NCI-H526 treated with DMSO at 0.1 percent for 48 hours (cell line): ENCODE results near the gene CNNM1.

Experiments
- DNase-seq: peaks from one replicate; lab custom pipeline; 2025; lab: John Stamatoyannopoulos, UW

Gene CNNM1

DNA sequence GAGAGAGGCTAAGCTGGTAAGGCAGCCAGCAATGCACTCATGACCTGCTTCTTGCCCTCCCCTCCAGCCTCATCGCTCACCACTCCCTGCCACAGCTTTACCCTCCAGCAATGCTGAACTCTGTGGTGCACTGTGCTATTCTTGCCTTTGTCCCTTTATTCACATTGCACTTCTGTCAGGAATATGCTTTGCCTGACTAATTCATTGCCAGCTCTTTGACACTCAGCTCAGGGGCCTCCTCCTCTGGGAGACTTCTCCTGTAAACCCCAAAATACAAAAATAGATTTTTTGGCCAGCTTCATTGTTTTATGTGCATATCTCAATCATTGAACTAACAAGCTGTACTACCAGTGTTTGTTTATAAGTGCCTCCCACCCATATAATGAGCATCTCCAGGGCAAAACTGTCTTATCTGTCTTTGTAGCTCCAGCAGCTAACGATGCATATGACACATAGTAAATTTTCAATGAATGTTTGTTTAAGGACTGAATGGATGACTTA lies 8.2 kb downstream of the CNNM1 start:
- DNase-seq: peak; percentile 10

DNA sequence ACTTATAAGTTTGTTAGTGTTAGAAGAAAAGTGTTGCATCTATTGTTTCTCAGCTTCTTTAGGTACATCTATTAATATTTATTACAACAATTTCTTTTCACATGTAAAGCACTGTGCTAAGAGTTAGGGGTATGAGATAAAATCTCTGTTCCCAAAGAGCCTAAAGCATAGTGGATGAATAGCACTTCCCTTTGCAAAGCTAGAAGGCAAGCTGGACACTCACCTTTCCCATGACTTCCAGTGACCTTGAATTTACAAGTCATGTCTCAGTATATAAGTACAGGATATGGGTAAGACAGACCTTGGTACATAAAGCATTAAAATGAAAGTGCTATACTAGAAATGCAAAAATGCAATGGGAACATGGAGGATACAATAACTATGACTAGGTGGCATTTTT lies 8.7 kb downstream of the CNNM1 start:
- DNase-seq: no peak

DNA sequence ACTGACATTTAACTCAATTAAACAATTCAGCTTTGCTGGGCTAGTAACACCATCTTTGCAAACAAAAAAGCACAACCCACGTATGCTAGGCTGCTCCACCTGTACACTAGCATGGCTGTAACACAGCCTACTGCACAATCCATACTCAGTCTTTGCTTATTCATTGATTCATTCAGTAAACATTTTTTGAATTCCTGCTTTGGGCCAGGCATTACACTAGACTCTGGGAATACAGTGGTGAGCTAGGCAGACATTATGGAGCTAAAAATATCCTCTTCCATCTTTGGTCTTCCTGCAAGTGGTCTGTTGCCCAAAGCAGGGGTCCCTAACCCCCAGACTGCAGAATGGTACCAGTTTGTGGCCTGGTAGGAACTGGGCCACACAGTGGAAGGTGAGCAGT lies 9.9 kb downstream of the CNNM1 start:
- no peak for DNase-seq

DNA sequence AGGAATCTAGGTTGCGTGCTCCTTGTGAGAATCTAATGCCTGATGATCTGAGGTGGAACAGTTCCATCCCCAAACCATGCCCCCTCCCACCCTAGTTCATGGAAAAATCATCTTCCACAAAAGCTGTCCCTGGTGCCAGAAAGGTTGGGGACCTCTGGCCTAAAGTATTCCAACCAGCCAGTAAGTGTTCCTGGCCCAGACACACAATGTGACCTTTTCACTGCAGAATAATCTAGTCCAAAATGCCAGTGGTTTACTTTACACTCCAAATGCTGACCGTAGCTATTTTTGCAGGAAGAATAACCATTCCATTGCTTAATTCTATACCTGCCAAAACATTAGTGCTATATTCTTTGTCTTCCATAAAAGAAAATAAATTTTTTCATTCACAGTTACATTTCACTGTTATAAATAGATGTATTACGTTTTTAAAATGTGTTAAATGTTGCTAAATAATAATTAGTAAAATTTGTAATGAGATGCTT lies 10.4 kb downstream of the CNNM1 start:
- DNase-seq: no peak

DNA sequence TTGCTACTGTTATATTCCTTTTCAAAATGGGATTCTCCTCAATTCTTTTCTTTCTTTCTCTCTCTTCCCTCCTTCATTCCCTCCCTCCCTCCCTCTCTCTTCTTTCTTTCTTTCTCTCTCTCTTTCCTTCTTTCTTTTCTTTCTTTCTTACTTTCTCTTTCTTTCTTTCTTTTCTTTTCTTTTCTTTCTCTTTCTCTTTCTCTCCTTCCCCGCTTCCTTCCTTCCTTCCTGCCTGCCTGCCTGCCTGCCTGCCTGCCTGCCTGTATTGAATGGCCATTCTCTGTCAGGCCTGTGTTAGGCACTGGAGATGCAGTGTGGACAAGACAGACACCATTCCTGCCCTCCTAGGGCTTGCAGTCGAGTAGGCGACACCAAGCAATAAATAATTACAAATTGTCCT lies 11.5 kb downstream of the CNNM1 start:
- no peak for DNase-seq

DNA sequence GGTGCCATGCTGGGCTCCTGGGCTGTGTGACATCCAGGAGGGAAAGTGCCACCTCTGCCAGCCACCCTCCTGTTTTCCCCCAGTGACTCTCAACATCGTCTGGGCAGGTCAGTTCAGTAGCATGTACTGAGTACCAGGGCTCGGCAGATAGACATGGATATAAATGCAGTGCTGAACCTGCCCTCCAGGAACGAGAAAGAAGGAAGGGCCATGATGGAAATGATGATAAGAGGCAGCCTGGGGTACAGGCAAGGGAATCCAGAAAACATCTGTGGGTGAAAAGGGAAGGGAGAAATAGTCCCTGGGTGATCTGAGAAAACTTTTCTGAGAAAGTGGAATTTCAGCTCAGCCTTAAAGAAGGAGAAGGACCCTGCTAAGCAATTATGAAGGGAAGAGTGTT lies 12.1 kb downstream of the CNNM1 start:
- DNase-seq: no peak

DNA sequence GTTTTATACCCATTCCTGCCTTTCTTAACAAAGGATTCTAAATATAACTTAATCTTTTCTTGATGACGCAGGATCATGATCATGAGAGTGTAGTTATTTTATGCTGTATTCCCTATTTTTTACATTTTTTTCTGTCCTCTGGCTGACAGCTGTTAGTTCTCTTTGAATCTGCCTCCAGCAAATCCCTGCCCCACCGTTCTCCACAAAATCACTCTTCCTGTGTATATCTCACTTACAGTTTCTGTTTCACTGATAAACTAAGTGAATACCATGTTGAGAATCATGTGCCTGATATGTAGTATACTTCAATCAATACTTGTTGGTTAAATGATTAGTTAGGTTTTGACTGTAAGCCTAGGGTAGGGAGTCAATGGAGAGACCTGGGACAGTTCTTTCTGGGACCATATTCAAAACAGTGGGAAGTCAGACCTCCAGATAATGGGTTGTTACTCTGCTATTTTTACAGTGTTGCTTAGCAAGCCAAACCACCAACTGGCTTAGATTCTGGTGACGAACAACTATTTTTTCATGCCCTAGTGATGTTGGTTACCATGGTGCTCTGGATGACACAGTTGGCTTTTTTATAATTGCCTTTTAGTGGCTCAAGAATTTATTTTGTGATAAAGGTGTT lies 12.8 kb downstream of the CNNM1 start:
- no peak for DNase-seq

DNA sequence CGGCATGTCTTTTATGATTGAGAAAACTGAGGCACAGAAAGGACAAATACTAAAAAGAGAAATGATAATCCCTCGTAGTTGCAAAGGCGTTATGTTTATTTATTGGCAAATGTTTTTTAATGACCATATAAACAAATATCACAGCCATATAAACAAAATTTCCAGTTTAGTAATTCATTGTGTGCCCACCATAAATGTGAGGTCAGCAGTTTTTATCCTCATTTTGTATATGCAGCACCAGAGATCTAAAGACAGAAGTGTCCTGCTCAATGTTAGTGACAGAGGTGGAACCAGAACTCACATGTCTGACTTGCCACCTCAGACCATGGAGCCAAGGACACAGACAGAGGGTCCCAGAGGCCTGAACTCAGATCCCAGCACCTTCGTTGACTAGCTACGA lies 14.1 kb downstream of the CNNM1 start:
- DNase-seq: no peak

DNA sequence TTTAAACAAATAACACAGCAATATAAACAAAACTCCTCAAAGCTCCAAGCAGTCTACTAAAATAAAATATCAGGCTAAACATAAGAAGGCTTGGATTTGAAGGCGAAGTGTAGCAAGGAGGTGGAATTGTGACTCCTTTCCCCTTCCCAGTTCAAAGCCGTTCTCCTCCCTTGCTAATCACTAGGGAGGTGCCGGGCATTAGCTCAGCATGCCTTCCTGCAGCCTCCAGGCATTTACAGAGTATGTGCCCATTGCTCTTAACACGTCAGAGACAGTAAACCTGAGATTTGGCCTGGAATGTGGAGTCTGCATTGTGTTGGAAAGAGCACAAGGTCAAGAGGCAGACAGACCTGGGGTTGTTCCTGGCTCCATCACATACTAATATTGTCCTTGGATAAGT lies 15.6 kb downstream of the CNNM1 start:
- no peak for DNase-seq

DNA sequence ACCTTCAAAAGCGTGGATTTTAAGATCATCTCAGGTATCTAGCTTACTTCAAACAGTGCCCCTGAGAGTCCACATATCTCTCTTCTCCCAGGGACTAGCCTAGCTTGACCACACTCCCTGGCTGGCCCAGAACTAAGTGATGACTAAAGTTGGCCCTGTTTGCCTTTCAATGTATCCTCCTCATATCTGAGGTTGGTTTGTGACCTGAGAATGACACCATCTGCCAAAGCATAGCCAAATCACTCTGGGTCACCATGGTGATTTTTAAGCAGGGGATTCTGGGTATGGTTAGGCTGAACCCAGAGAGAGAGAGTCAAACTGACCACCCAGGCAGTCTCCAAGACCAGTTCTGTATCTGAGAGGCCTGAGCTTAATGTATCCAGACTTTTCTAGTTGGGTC lies 16.2 kb downstream of the CNNM1 start:
- DNase-seq: no peak

DNA sequence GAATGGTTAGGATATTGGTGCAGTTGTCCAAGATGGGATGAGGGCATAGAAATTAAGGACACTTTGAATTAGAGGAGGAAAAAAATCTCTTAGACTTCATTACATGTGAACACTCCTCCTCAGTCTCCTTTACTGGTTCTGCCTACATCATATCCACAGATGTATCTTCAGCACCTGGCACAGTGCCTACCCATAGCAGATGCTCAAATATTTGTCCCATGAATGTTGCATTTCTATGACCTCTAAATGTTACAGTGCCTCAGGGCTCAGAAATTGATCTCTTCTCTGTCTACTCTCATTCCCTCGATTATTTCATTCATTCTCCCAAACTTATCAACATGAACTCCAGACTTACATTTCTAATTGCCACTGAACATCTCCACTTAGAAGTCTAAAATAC lies 17.1 kb downstream of the CNNM1 start:
- DNase-seq: no peak

DNA sequence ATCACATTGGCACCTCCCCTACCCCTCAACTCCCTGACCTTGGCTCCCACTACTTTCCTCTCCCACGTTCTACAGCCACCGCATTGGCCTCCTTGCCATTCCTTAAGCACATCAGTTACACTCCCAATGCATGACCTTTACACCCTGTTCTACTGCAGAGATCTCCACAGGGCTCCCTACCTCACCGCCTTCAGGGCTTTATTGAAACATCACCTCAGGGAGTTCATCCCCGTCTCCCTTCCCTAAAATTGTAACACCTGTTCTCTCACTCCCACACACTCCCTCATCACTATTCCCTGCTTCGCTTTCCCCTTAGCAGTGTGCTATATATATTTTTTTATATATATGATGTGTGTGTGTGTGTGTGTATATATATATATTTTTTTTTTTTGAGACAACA lies 18.5 kb downstream of the CNNM1 start:
- no peak for DNase-seq

DNA sequence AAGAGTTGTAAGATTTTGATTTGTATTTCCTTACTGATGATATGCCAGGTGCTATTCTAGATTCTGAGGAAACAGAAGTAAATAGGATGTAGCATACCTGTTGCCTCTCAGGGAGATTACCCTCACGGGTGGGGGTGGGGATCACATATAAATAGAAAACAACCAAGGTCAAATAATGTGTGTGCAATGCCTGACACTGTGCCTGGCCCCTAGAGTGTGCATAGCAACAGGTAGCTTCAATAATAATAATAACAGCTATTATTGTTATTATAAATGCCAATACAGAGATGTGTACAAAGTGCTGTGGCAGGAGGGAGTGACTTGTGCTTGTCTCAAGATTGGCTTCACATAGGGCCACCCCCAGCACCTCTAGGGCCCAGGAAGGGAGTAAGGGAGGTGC lies 24.0 kb downstream of the CNNM1 start:
- DNase-seq: no peak

DNA sequence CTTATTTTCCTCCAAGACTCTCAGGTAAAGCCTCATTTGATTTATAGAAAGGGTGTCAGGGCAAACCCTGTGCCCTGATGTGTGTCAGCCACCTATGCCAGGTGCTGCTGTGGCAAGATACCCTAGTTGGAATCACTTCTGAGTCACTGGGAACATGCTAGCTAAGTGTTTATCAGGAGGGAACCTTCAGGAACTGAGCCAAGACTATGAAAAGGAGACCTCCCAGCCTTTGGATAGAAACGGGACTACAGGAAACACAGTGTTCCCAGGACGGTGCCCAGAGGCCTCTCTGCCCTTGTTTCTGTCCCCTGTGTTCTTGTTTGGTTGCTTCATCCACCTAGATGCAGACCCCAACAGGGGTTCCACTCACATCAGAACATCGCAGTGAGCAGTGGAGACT lies 28.5 kb downstream of the CNNM1 start:
- DNase-seq: no peak

DNA sequence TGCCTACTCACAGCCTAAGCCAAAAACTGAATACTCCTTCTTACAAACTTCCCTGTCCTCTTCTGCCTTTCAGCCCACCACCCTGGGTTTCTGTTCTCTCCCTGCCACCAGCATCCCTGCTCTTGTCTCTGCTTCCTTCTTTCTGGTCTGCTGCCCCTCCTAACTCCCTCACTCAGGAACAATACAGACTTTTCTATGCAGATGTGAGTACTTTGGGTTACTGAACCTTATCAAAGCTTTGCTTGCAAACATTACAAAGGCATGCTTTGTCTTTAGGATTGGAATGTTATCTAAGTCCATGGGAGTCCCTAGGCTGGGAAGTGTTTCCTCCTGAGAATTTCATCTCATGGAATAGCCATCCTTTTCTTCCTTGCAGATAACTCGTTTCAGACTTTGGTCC lies 28.9 kb downstream of the CNNM1 start:
- peak; percentile 31 for DNase-seq

DNA sequence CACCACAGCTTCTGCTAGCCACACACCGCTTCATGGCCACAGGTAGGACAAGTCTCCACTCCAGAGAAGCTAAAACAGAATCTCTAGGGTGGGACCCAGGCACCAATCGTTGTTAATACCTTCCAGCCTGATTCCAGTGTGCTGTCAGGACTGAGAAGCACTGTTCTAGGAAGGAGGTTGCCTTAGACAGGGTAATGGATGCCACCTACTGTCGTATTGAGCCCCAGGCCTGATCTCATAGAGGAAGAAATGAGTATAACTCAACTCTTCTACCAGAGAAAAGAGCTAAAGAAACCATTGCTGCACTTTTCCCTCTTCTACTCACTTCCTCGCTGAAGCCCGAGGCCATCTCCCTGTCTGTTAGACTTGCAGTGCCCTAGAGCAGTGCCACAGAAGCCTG lies 31.8 kb downstream of the CNNM1 start:
- DNase-seq: no peak

DNA sequence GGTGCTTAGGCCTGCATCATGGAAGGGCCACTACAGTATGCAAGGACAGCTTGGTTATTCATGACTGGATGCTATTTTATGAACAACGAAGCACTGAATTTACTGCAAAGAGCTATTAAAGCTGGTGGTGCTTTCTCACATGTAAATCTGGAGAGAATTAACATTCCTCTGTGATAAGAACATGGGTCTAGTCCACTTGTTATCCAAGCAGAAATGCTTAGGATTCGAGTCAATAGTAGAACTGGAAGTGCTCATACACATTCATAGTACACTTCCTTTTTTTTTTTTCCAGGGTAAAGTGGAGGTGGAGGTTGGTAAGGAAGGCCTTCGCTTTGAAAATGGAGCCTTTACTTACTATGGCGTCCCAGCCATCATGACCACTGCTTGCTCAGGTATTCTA lies 35.0 kb downstream of the CNNM1 start:
- no peak for DNase-seq

DNA sequence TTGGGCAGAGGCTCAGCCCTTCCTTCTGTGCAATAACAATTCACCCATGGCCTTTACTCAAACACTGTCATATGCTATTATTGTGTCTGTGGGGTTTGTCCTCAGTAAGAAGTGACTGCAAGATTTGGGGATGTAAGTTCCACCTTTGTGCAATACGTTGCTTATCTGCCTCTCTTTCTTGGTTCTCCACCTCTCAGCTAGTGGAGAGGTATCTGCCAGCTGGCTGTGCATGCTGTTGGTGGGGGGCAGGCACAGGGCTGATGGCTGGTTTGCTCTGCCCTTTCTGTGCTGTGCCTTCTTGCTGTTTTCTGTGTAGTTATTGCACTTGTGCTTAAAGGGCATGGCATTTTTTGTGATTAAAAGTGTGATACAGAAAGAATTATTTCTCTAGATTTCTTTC lies 36.2 kb downstream of the CNNM1 start:
- DNase-seq: no peak

DNA sequence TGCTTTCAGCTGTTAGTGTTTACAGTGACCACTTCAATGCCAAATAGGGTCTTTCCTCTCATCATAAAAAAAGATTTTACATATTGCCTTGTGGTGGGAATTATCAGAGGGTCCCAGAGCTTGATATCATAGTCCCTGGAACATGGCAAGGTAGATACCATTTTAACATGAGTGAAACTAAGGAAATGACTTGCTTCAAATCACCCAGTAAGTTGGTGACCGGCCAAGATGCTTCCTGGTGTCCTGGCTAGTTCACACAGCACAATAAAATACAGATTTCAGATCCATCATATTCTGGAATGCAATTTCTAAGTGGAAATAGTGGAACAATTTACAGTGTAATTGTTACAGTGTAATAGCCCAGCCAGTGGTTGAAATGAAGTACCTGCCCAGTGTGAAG lies 36.6 kb downstream of the CNNM1 start:
- no peak for DNase-seq

DNA sequence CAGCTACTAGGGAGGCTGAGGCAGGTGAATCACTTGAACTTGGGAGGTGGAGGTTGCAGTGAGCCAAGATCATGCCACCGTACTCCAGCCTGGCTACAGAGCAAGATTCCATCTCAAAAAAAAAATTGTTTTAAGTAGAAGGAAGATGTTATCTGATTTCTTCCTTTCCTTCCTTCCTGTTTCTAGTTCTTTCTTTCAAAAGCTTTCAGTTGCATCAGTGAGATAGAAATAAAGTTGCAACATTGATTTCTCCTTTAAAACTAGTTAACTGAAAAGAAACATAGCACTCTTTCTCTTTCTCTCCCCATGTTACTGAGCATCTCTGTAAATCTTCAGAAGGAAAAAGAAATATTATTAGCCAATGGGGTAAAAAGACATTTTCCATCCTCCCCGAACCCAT lies 37.5 kb downstream of the CNNM1 start:
- no peak for DNase-seq

DNA sequence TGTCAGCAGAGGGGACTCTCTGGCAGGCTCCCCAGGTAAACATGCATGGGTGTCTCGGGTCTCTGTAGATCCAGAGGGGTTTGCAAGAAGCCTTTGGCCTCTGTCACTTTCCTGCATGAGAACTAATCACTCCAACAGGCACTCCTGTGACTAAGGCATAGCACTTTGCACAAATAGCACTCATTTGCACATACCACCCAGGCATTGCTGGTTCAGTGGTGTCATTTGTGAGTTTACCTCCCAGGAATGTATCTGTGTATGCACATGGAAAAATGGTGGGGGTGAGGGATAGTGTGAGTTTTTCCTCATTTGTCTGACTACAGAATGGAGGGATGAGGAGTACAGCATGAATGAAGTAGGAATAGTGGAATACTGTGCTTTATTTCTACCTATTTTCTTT lies 39.5 kb downstream of the CNNM1 start:
- DNase-seq: no peak

DNA sequence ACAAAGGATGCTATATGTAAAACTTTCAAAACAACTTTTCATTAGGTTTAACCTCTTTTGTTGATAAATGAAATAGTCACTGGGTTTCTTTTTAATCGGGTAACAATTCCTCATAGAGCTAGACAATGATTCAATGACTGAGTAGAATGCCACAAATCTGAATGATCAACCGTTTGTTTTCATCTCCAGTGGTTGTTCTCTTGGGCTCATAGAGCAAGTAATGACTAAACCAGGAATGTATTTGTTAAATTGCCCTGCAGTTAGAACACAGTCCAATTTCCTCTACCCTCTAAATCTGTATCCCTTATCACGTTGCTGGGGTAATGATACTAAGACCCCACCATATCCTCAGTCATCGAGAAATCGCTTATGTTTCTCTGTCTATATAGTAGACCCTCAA lies 40.0 kb downstream of the CNNM1 start:
- DNase-seq: no peak

DNA sequence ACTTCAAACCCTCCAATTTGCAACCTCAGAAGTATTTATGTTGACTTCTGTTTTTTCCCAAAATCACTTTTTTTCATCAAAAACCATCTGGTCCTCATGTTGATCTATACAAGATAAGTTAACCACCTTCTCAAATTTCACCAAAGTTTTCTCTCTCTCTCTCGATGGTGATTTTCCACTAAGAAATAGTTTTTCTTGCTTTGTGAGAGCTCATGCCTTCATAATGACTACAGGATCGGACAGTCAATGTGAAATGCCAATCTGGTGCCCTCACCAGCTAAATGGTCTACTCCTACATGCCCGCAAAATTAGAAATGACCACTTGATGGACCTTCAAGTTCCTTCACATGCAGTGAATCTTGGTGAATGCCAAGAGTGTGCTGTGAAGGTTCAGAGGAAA lies 40.4 kb downstream of the CNNM1 start:
- no peak for DNase-seq

DNA sequence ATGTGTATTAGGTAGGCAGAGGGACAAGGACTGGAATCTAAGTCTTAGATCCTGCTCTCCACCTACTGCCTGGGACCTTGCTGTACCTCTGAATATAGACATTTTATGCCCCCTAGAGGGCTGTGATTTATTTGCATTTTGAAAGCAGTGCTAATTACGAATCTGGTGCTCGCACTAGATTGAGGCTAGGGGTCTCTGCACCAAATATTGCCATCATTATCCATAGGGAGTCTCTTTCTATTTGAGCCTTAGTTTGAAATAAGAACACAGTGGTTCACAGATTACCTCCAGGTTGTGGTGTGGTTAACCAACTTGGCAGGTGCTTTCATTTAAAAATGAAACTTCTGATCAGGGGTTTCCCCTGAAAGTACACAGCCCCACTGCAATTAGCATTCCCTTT lies 41.8 kb downstream of the CNNM1 start:
- peak; percentile 17 for DNase-seq
